Hepatocyte (in vitro differentiated cells): ENCODE data around the gene FN3K. TPM values are rescaled to one million over a fixed set of nuclear protein-coding genes. Genes with fewer than 3 reads are reported as not detected.

Experiments
- DNase-seq: peaks from one replicate; pipeline ENCODE4 v3.0.0-alpha.2; 2016; ENCODE audit warnings: low spot score
- H2AFZ ChIP-seq: fragments of 200-600 bp; sonication (generic); 2 replicates; pipeline ENCODE4 v1.6.0; 2016; ENCODE audit warnings: antibody characterized with exemption, mild to moderate bottlenecking
- H3K27ac ChIP-seq: fragments of 200-600 bp; sonication (generic); 2 replicates; pipeline ENCODE4 v1.5.1; 2016; ENCODE audit warnings: mild to moderate bottlenecking
- H3K27me3 ChIP-seq: fragments of 200-600 bp; sonication (generic); 2 replicates; pipeline ENCODE4 v1.6.1; 2016
- H3K36me3 ChIP-seq: fragments of 200-600 bp; sonication (generic); replicated peaks from 2 replicates; pipeline ENCODE4 v1.5.1; 2016; ENCODE audit warnings: low read depth; ENCODE audit not compliant: insufficient read depth
- H3K4me1 ChIP-seq: fragments of 200-600 bp; sonication (generic); 2 replicates; pipeline ENCODE4 v1.5.1; 2016; ENCODE audit warnings: mild to moderate bottlenecking, moderate library complexity; ENCODE audit not compliant: insufficient read depth
- H3K4me2 ChIP-seq: fragments of 200-600 bp; sonication (generic); 2 replicates; pipeline ENCODE4 v1.6.0; 2016
- H3K4me3 ChIP-seq: fragments of 200-600 bp; sonication (generic); 2 replicates; pipeline ENCODE4 v1.5.1; 2016; ENCODE audit warnings: mild to moderate bottlenecking
- H3K79me2 ChIP-seq: fragments of 200-600 bp; sonication (generic); 2 replicates; pipeline ENCODE4 v1.6.0; 2017; ENCODE audit warnings: mild to moderate bottlenecking
- H3K9me2 ChIP-seq: fragments of 200-600 bp; sonication (generic); replicated peaks from 2 replicates; pipeline ENCODE4 v1.6.0; 2017; ENCODE audit warnings: mild to moderate bottlenecking; ENCODE audit not compliant: insufficient read depth
- H3K9me3 ChIP-seq: fragments of 200-600 bp; sonication (generic); 2 replicates; pipeline ENCODE4 v1.5.1; 2016; ENCODE audit warnings: low read depth, mild to moderate bottlenecking
- H4K20me1 ChIP-seq: fragments of 200-600 bp; sonication (generic); 2 replicates; pipeline ENCODE4 v1.6.0; 2016; ENCODE audit warnings: mild to moderate bottlenecking; ENCODE audit not compliant: insufficient read depth, poor library complexity, severe bottlenecking
- CTCF ChIP-seq: fragments of 200-600 bp; sonication (generic); IDR thresholded peaks from 2 replicates; pipeline ENCODE4 v1.5.1; 2016; ENCODE audit warnings: antibody characterized with exemption, mild to moderate bottlenecking; ENCODE audit not compliant: poor library complexity
- EZH2 ChIP-seq: fragments of 200-600 bp; sonication (generic); IDR thresholded peaks from 2 replicates; pipeline ENCODE4 v1.6.1; 2016; ENCODE audit warnings: antibody characterized with exemption, mild to moderate bottlenecking, borderline replicate concordance
- EZH2phosphoT487 ChIP-seq: fragments of 200-600 bp; sonication (generic); IDR thresholded peaks from one replicate; pipeline ENCODE4 v1.6.1; 2018; ENCODE audit warnings: antibody characterized with exemption, mild to moderate bottlenecking, low read depth, moderate library complexity; ENCODE audit not compliant: unreplicated experiment, severe bottlenecking
- WGBS: methylation state at CpG from one replicate; pipeline ENCODE4 v1.1.6; 2016; ENCODE audit warnings: low lambda C conversion rate; ENCODE audit errors: missing lambda C conversion rate; 5-methylcytosine and 5-hydroxymethylcytosine counted together
- polyA plus RNA-seq: library from polyadenylated mRNA; unstranded; fragments of >200 nt; fragmentation: Nextera tagmentation; extraction: Ambion mirVana; gene quantifications from 2 replicates; pipeline ENCODE4 v1.2.1, GENCODE V29; 2016
- total RNA-seq: library from RNA; depleted of rRNA; stranded (reverse); fragments of >200 nt; gene quantifications from 2 replicates; pipeline ENCODE4 v1.2.3, GENCODE V29; 2014

The FN3K gene
- total and polyA plus RNA-seq, 2 experiments from 2014 or later: 13.7 to 17.3 TPM

- H3K27ac ChIP-seq: peak overlapping the region; percentile 72
- H3K79me2 ChIP-seq: no peaks in the 10 kb centered on the region
Observed at GRCh38 chr17:82793974-82794630, 58.7 kb downstream of the FN3K start.

GRCh38 chr17:82794781-82795482 lies 59.5 kb downstream of the FN3K start:
- Histone ChIP-seq H3K36me3 (no peaks in the 10 kb centered on the region), H3K4me1 (peaks cover 18% of the 10 kb centered on the region)

More at GRCh38 chr17:82793974-82794630, 58.7 kb downstream of the FN3K start:
- H2AFZ ChIP-seq: no peak overlapping the region
- no peak for TF ChIP-seq EZH2phosphoT487
- TF ChIP-seq CTCF: no peak
- TF ChIP-seq EZH2: no peak
- no peaks in the 10 kb centered on the region for H4K20me1 ChIP-seq
- WGBS: 63% methylated on average over 15 of the region's 15 CpGs
- H3K4me1 ChIP-seq: peaks cover 18% of the 10 kb centered on the region
- H3K9me3 ChIP-seq: no peaks in the 10 kb centered on the region
- no peaks in the 10 kb centered on the region for H3K36me3 ChIP-seq
- no peaks in the 10 kb centered on the region for H3K9me2 ChIP-seq
- no peak overlapping the region for H3K4me2 ChIP-seq
- DNase-seq: peak; percentile 49
- H3K4me3 ChIP-seq: no peak overlapping the region
- H3K27me3 ChIP-seq: no peaks in the 10 kb centered on the region

GRCh38 chr17:82795615-82796014 lies 60.2 kb downstream of the FN3K start:
- Histone ChIP-seq H3K4me3 (no peak overlapping the region), H2AFZ (no peak overlapping the region), H3K79me2 (no peaks in the 10 kb centered on the region), H3K9me2 (no peaks in the 10 kb centered on the region), H4K20me1 (no peaks in the 10 kb centered on the region), H3K4me1 (peaks cover 18% of the 10 kb centered on the region), H3K27ac (no peak overlapping the region), H3K27me3 (no peaks in the 10 kb centered on the region), H3K4me2 (no peak overlapping the region), H3K9me3 (no peaks in the 10 kb centered on the region), H3K36me3 (no peaks in the 10 kb centered on the region)
- WGBS: 97% methylated on average over 14 of the region's 14 CpGs
- TF ChIP-seq EZH2 (no peak), EZH2phosphoT487 (no peak), CTCF (no peak)
- no peak for DNase-seq

More at GRCh38 chr17:82794781-82795482, 59.5 kb downstream of the FN3K start:
- H3K4me2 ChIP-seq: no peak overlapping the region
- no peak for DNase-seq
- no peaks in the 10 kb centered on the region for H3K79me2 ChIP-seq
- no peaks in the 10 kb centered on the region for H3K9me2 ChIP-seq
- no peaks in the 10 kb centered on the region for H3K9me3 ChIP-seq
- no peak overlapping the region for H3K4me3 ChIP-seq
- 71% methylated on average over 18 of the region's 18 CpGs for WGBS
- H4K20me1 ChIP-seq: no peaks in the 10 kb centered on the region
- H3K27ac ChIP-seq: peak overlapping the region; percentile 47
- H2AFZ ChIP-seq: no peak overlapping the region
- H3K27me3 ChIP-seq: no peaks in the 10 kb centered on the region
- TF ChIP-seq EZH2phosphoT487 (no peak), CTCF (no peak), EZH2 (no peak)
